Large intestine (tissue), 3 donors: ENCODE results near the gene TTI1. TPM values are rescaled to one million over a fixed set of nuclear protein-coding genes. Genes with fewer than 3 reads are reported as not detected.

ENCODE experiments used
- DNase-seq, 2 donors: peaks; one replicate each; pipeline versions ENCODE4 v3.0.0 to v3.0.0-alpha.2; 2013
- H3K27ac ChIP-seq: one replicate; pipeline ENCODE4 v1.5.1; 2013; ENCODE audit warnings: low read length
- H3K27me3 ChIP-seq: 2 replicates; pipeline ENCODE4 v1.6.1; 2013; ENCODE audit warnings: low read length; ENCODE audit not compliant: control insufficient read depth, insufficient read depth
- H3K36me3 ChIP-seq: 2 replicates; pipeline ENCODE4 v1.6.1; 2013; ENCODE audit warnings: low read length; ENCODE audit not compliant: control insufficient read depth, insufficient read depth
- H3K4me1 ChIP-seq: one replicate; pipeline ENCODE4 v1.6.1; 2013; ENCODE audit warnings: low read length; ENCODE audit not compliant: control insufficient read depth, insufficient read depth
- H3K4me3 ChIP-seq: one replicate; pipeline ENCODE4 v1.5.1; 2013; ENCODE audit warnings: low read length
- H3K9me3 ChIP-seq: one replicate; pipeline ENCODE4 v1.6.1; 2013; ENCODE audit warnings: mild to moderate bottlenecking, low read depth, low read length, moderate library complexity; ENCODE audit not compliant: control insufficient read depth
- WGBS: methylation state at CpG from one replicate; pipeline ENCODE4 v1.1.5; 2013; ENCODE audit warnings: low lambda C conversion rate; ENCODE audit not compliant: insufficient coverage; 5-methylcytosine and 5-hydroxymethylcytosine counted together
- polyA plus RNA-seq: library from polyadenylated mRNA; unstranded; fragments of 120-200 nt; gene quantifications from one replicate; pipeline ENCODE4 v1.2.1, GENCODE V29; 2013

The TTI1 gene
- polyA plus RNA-seq, 1 donor = 20.3 TPM

DNA sequence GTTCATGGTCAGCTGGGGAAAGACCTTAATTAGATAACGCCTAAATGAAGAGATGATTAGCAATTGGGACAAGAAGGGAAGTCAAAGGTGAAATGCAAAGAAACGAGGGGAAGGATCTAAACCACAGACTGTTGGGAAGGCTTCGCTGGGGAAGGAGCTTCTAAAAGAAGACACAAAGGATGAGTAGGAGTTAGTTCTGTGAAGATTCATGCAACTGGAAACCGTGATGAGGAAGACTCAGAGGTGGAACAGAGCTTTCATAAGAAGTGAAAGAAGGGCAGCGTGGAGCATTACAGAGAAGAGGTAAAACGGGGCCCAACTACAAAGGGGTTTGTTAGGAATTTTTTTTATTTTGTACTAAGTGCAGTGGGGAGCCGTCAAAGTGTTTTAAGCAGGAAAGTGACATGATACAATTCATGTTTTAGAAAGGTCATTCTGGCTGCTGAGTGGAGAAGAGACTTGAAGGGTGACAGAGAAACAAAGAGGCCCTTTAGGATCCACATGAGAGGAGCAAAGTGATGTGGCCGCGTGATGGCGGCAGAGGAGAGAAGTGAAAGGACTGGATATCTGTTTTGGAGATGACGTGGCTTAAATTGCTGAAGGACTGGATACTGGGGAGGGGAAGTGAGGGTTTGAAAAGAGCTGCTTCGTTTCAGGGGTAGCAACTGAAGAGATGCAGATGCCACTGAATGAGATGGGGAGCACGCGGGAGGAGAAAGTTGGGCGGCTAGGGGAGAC lies 33.6 kb downstream of the TTI1 start:
- Histone ChIP-seq H3K4me1 (no peaks in the 10 kb centered on the region), H3K27ac (no peak overlapping the region), H3K9me3 (no peaks in the 10 kb centered on the region), H3K36me3 (peaks cover 84% of the 10 kb centered on the region), H3K27me3 (no peaks in the 10 kb centered on the region), H3K4me3 (no peak overlapping the region)
- no peak for DNase-seq
- 89% methylated on average over 11 of the region's 15 CpGs for WGBS

DNA sequence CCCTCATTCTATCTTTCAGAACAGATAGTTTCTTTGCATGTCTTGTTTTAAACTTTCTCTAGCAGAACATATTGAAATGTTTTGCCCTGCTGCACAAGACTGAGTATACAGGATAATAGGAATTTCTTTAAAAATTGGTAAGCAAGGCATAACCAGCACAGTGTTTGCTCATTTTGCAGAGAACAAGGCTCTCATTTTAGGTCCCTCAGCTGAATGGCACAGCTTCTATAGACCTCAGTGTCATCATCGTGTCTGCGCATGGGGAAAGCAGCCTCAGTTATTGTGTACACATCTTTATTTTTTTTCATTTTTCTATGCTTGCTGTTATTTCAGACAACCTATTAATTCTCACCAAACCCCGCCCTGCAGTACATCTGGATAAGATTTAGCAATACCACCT lies 35.7 kb downstream of the TTI1 start:
- Histone ChIP-seq H3K9me3 (no peaks in the 10 kb centered on the region), H3K4me3 (no peak overlapping the region), H3K27ac (no peak overlapping the region), H3K27me3 (no peaks in the 10 kb centered on the region), H3K36me3 (peaks cover 73% of the 10 kb centered on the region), H3K4me1 (peaks cover 8% of the 10 kb centered on the region)
- DNase-seq = no peak
- 100% methylated on average over 1 of the region's 3 CpGs for WGBS

DNA sequence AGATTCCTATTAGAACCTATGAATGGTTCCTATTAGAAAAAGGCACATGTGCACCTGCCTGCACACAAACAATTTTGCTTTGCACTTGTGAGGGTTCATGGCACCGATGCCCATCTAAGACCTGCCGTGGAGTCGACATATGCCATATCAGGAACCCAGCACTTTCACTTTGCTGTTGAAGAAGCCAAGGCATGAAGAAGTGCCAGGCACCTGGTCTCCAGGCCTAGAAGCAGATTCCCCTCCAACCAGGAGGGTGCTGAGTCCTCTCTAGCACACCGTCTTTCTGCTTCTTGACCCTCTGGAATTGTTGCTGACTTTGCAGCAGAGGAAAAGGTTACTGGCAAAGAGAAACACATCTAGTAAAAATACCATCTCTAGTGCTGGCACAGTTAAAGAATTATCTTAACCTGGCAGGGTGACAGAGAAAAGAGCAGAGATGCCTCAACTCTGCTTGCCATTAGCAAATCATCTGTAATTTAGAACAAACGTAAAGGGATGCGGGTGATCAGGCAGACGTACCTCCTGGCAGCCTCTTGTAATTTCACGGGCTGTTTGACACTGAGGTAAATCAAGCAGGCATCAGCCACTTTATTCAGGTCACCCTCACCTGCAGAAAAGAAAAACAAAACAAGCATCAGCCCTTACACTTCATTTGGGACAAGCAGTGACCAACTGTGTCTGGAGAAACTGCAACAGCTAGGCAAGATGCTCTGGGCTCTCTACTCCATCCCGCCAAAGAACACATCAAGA lies 37.2 kb downstream of the TTI1 start:
- Histone ChIP-seq H3K27me3 (no peaks in the 10 kb centered on the region), H3K27ac (no peak overlapping the region), H3K9me3 (no peaks in the 10 kb centered on the region), H3K4me1 (peaks cover 21% of the 10 kb centered on the region), H3K4me3 (no peak overlapping the region), H3K36me3 (peaks cover 65% of the 10 kb centered on the region)
- WGBS = no CpG with 5 or more reads among the region's 9 CpGs
- DNase-seq = no peak

DNA sequence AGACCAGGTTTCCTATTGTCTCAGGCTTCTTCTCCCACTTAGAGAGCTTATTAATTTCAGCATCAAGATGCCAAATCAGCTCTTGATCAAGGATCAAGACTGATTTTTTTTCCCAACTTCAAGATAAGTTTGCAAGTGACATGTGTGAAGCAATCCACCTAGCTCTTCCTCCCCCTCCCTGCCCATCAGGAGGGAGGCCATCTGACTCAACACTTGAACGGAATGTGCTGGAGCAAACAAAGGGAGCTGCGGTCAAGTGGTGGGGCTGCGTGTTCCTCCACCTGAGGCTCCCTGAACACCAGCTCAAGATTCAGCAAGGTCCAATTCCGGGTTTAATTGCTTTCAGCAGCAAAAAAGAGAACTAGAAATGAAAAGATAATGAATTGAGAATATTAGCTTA lies 38.7 kb downstream of the TTI1 start:
- no CpG with 5 or more reads among the region's 4 CpGs for WGBS
- peaks cover 55% of the 10 kb centered on the region for H3K36me3 ChIP-seq

DNA sequence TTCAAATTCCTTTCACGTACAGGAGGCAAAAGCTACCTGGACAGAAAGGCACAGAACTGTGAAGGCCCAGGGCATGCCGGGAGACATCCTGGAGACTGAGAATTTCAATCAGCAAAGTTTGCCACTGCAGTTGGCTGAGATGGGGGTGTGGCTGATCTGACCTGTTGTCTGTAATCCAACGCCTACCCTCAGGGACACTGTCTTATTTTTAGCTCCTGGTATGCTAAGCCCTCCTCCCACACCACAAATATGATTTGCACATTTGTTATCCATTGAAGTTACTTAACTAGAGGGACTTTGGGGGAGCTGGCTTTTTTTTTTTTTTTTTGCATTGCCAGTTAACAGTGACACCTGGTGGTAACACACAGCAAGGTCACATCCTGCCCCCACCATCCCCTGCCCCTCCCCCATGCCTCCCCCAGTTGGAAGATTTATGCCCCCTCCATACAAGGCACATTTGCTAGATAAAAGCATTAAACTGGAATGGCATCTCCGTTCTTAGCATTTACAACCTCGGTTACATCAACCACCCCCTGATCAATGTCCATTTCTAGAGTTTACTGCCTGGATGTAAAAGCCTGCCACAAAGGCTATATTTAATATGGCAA lies 40.4 kb downstream of the TTI1 start:
- H3K36me3 ChIP-seq = peaks cover 48% of the 10 kb centered on the region
- H3K27ac ChIP-seq = peak overlapping the region; percentile 67
- H3K27me3 ChIP-seq = no peaks in the 10 kb centered on the region
- H3K4me3 ChIP-seq = no peak overlapping the region
- peak; percentile 54 to 75 for DNase-seq
- H3K9me3 ChIP-seq = no peaks in the 10 kb centered on the region
- no CpG with 5 or more reads among the region's 5 CpGs for WGBS
- peaks cover 41% of the 10 kb centered on the region for H3K4me1 ChIP-seq

More for the DNA sequence above, 38.7 kb downstream of the TTI1 start:
- H3K27ac ChIP-seq = no peak overlapping the region
- no peaks in the 10 kb centered on the region for H3K27me3 ChIP-seq
- H3K4me3 ChIP-seq = no peak overlapping the region
- peak; percentile 31 to 37 for DNase-seq
- no peaks in the 10 kb centered on the region for H3K9me3 ChIP-seq
- H3K4me1 ChIP-seq = peaks cover 34% of the 10 kb centered on the region

DNA sequence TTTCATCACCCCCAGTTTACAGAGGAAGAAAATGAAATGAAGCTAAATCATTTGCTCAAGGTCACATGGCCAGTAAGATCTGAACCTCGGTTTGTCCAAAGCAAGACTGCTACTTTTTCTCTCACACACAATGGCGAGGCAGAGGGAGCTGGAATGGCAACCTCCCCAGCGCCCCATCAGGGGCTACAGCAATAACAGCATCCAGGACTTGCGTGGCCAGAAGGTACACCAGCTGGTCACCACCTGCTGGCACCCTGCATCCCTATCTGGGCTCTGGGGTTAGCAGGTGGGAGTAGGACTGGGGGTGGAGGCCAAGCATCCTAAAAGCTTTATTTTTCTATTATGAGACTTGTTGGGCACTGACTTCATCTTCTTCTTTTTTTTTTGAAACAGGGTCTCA lies 41.3 kb downstream of the TTI1 start:
- no CpG with 5 or more reads among the region's 4 CpGs for WGBS
- Histone ChIP-seq H3K27me3 (no peaks in the 10 kb centered on the region), H3K27ac (no peak overlapping the region)

DNA sequence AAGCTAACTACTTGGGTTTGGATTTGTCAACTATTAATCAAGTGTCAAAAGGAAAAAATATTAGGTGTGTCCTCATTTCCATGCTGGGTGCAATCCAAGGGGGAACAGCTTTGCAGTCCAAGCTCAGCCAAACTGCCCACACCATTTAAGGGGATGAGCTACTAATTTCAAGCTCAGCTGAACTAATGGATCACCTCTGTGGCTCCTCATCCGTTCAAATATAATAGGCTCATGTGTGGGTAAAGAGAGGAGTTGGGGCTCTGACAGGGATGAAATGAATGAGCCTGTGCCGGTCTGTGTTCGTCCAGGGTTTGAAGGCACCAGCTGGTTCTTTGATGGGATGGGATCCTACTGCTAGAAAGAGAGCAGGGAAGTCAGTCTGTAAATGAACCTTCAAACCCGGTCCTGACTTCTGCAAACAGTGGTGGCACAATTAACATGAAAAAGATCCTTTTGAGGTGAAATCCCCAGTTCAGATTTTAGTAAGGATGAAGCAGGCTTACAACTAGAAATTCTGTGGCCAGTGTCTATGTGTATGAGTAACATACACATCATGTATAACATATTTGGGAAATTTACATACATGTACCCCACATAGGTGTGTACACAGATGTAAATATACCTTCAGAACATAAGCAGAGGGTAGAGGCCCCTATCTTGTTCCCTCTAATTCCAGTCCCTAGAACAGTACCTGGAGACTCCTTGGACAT lies 41.9 kb downstream of the TTI1 start:
- DNase-seq = no peak
- Histone ChIP-seq H3K9me3 (no peaks in the 10 kb centered on the region), H3K4me3 (no peak overlapping the region), H3K4me1 (peaks cover 57% of the 10 kb centered on the region), H3K36me3 (peaks cover 37% of the 10 kb centered on the region), H3K27ac (no peak overlapping the region), H3K27me3 (no peaks in the 10 kb centered on the region)
- 77% methylated on average over 2 of the region's 4 CpGs for WGBS

More for the DNA sequence above, 41.3 kb downstream of the TTI1 start:
- Histone ChIP-seq H3K4me1 (peaks cover 51% of the 10 kb centered on the region), H3K4me3 (no peak overlapping the region), H3K36me3 (peaks cover 42% of the 10 kb centered on the region), H3K9me3 (no peaks in the 10 kb centered on the region)
- no peak for DNase-seq

DNA sequence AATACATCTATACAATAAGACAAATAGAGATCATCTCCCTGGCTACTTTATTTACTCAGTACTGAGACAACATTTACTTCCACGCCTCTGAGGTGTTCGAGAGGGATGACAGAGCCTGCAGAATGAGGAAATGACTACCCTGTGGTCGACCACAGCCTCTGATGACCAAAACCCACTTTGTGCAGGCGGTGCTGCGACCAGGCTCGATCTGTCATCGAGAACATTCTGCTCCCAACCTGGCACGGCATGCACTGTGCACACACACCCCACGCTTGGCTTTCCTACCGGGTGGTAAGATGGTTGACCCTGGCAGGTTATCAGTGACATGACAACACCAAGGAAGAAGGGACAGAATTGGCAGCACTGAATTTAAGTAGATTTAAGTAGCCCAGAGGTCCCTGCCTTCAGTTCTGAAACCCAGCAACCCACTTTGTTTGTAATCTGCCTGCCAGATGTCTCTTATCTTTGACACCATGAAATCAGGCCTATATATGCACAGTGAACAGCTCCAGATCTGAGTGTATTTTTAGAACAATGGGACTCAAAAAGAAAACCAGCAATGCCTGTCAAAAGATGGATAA lies 42.6 kb downstream of the TTI1 start:
- Histone ChIP-seq H3K9me3 (no peaks in the 10 kb centered on the region), H3K27me3 (no peaks in the 10 kb centered on the region), H3K4me1 (peaks cover 61% of the 10 kb centered on the region), H3K27ac (peak overlapping the region; percentile 8), H3K36me3 (peaks cover 31% of the 10 kb centered on the region), H3K4me3 (no peak overlapping the region)
- no CpG with 5 or more reads among the region's 10 CpGs for WGBS
- peak in 1 of 2 donors; percentile 46 for DNase-seq

DNA sequence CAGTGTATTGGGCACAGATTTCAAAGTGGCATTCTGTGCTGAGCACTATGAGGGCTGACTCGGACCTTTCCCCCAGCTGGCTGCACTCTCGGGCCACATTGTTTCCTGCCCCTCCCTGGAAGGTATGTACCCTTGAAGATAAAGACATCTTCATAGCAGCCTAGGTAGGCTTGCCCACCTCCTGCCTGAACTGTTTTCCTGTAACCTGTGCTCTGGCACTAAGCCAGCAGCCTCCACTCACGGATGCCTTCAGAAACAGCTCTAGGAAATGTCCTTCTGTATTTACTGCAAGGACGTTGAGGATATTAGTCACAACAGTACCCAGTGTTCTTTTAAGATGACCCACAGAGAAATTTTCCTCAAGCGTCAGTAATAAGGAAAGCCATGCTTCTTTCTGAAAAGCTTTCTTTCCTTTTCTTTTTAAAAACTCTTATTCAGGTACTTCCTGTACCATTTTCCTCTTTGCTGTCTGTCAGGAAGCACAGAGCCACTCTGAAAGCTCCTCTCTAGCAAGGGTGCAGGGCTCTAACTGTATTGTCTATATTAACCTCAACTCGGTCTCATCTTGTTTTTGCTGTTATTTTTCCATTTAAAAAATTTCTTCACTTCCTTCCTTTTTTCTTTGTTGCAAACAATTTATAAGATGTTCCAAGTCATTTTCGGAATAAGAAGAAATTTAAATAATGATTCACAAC lies 43.5 kb downstream of the TTI1 start:
- Histone ChIP-seq H3K9me3 (no peaks in the 10 kb centered on the region), H3K27me3 (no peaks in the 10 kb centered on the region), H3K4me1 (peaks cover 65% of the 10 kb centered on the region), H3K27ac (no peak overlapping the region), H3K36me3 (peaks cover 22% of the 10 kb centered on the region), H3K4me3 (no peak overlapping the region)
- peak in 1 of 2 donors; percentile 62 for DNase-seq
- 88% methylated on average over 2 of the region's 7 CpGs for WGBS
